Lung (tissue), 12 donors: Measurements from ENCODE around the gene CX3CR1. TPM values are rescaled to one million over a fixed set of nuclear protein-coding genes. Genes with fewer than 3 reads are reported as not detected.

Experiments
- ATAC-seq: fragments of 200-7000 bp; cut with Tn5 transposase; one replicate; pipeline ENCODE4 v1.9.1; 2020; ENCODE audit warnings: moderate number of reproducible peaks; ENCODE audit not compliant: insufficient read depth, low FRiP score
- DNase-seq, 3 donors: peaks; one replicate each; pipeline ENCODE4 v3.0.0-alpha.2; 2013 to 2017
- H3K27ac ChIP-seq, 2 donors: one replicate each; pipeline ENCODE4 v1.5.1; 2013; ENCODE audit warnings: mild to moderate bottlenecking in 2 of 2, moderate library complexity in 2 of 2, control low read depth in 1 of 2, inconsistent platforms in 1 of 2, low read depth in 1 of 2, low read length in 1 of 2
- H3K27me3 ChIP-seq, 3 donors: one replicate each; pipeline ENCODE4 v1.5.1; 2013; ENCODE audit warnings: low read length in 2 of 3; ENCODE audit not compliant: control insufficient read depth in 3 of 3, insufficient read depth in 3 of 3
- H3K36me3 ChIP-seq, 4 donors: one replicate each; pipeline ENCODE4 v1.5.1; 2013; ENCODE audit warnings: low read length in 4 of 4, mild to moderate bottlenecking in 1 of 4, moderate library complexity in 1 of 4; ENCODE audit not compliant: control insufficient read depth in 4 of 4, insufficient read depth in 4 of 4
- H3K4me1 ChIP-seq, 5 donors: one replicate each; pipeline ENCODE4 v1.5.1; 2013; ENCODE audit warnings: low read length in 5 of 5, mild to moderate bottlenecking in 2 of 5, moderate library complexity in 1 of 5; ENCODE audit not compliant: control insufficient read depth in 5 of 5, insufficient read depth in 5 of 5
- H3K4me3 ChIP-seq: one replicate; pipeline ENCODE4 v1.5.1; 2013; ENCODE audit warnings: mild to moderate bottlenecking, control low read depth, moderate library complexity
- H3K9ac ChIP-seq, 2 donors: one replicate each; pipeline ENCODE4 v1.5.1; 2013; ENCODE audit warnings: low read length in 2 of 2, control low read depth in 1 of 2; ENCODE audit not compliant: insufficient read depth in 1 of 2
- H3K9me3 ChIP-seq, 4 donors: one replicate each; pipeline ENCODE4 v1.5.1; 2013; ENCODE audit warnings: low read length in 3 of 4, mild to moderate bottlenecking in 1 of 4, moderate library complexity in 1 of 4; ENCODE audit not compliant: control insufficient read depth in 4 of 4, insufficient read depth in 3 of 4
- WGBS, 2 donors: extraction: QIAGEN DNeasy Blood & Tissue Kit; methylation state at CpG; one replicate each; pipeline ENCODE4 v1.1.7; 2013; 5-methylcytosine and 5-hydroxymethylcytosine counted together
- polyA plus RNA-seq, 2 donors: library from polyadenylated mRNA; stranded (reverse); fragments of 200-250 nt; gene quantifications; one replicate each; pipeline ENCODE4 v1.2.1, GENCODE V29; 2013
- total RNA-seq, 2 donors: library from RNA; depleted of rRNA in 1 of 2; stranded (reverse); fragments of >200 nt in 1 of 2; gene quantifications; one replicate each; pipeline ENCODE4 v1.2.1, GENCODE V29; 2014 to 2021
- TF ChIP-seq, protein P1 (sequence below): IDR thresholded peaks from 2 replicates; pipeline ENCODE4 v1.5.1; 2012; ENCODE audit warnings: mild to moderate bottlenecking; ENCODE audit errors: control extremely low read depth, extremely low read depth
- donor health status: control.
- donor health status: control.
- donor health status: Bipolar disorder and iron deficiency.
- donor health status: healthy.
- donor health status: DM: yes; HTN: yes; CAD: no.

The CX3CR1 gene
- total and polyA plus RNA-seq, 4 donors = 0.20 to 5.0 (median 3.6) TPM

DNA sequence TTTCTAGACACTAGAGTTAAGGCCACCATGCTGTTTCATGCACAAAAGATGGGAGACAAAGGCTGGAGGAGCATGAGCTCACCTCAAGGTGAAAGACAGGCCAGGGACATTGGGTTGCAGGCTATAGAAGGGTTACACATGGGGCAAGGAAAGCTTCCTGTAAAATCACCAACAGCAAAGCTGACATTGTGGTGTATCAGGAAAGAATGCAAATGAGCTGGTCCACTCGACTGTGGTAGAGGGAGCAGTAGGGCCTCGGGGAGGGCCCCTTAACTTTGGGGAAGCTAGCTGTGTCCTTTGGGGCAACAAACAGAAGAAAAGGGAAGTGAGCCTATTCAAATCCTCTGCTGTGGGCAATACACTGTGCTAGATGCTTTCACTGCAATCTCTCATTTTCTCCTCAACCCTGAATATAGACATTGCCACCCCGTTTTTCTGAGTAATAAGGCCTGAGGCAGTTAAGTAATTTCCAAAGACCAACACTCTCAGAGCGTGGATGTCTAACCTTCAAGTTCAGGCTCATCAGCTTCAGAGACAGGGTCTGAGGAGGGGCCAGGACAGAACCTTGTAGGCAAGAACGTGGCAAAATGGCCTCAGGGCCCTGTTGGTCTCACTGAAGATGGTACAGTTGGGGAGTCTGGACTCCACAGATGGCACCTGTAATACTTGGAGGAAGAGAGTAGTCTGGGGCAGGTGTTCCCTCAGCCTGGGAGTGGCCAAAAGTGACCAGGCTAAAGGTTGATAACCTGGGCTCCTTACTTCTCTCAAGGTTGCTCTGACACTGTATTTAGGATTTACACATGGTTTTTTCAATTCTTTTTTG lies 24.1 kb downstream of the CX3CR1 start:
- no peak for ATAC-seq
- 27 to 53% methylated on average over 5 of the region's 5 CpGs for WGBS, 2 donors
- Histone ChIP-seq H3K4me1 (peaks cover 0 to 4% (median 0%) of the 10 kb centered on the region in 5 donors), H3K4me3 (no peak overlapping the region), H3K27me3 (peaks cover 0 to 5% (median 0%) of the 10 kb centered on the region in 3 donors), H3K9me3 (peaks cover 0 to 2% (median 0%) of the 10 kb centered on the region in 4 donors), H3K27ac (no peak overlapping the region), H3K36me3 (no peaks in the 10 kb centered on the region), H3K9ac (no peak overlapping the region)
- TF ChIP-seq, protein P1, sequence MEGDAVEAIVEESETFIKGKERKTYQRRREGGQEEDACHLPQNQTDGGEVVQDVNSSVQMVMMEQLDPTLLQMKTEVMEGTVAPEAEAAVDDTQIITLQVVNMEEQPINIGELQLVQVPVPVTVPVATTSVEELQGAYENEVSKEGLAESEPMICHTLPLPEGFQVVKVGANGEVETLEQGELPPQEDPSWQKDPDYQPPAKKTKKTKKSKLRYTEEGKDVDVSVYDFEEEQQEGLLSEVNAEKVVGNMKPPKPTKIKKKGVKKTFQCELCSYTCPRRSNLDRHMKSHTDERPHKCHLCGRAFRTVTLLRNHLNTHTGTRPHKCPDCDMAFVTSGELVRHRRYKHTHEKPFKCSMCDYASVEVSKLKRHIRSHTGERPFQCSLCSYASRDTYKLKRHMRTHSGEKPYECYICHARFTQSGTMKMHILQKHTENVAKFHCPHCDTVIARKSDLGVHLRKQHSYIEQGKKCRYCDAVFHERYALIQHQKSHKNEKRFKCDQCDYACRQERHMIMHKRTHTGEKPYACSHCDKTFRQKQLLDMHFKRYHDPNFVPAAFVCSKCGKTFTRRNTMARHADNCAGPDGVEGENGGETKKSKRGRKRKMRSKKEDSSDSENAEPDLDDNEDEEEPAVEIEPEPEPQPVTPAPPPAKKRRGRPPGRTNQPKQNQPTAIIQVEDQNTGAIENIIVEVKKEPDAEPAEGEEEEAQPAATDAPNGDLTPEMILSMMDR = no peak
- DNase-seq = peak in 2 of 3 donors; percentile 5 to 9

GRCh38 chr3:39254806-39255449 lies 24.9 kb downstream of the CX3CR1 start:
- TF ChIP-seq, protein P1 = no peak
- DNase-seq (no peak), ATAC-seq (no peak)
- H3K9ac ChIP-seq = no peak overlapping the region
- peaks cover 0 to 2% (median 0%) of the 10 kb centered on the region in 3 donors for H3K27me3 ChIP-seq
- peaks cover 0 to 4% (median 0%) of the 10 kb centered on the region in 5 donors for H3K4me1 ChIP-seq
- no peak overlapping the region for H3K27ac ChIP-seq
- H3K9me3 ChIP-seq = peaks cover 0 to 2% (median 0%) of the 10 kb centered on the region in 4 donors
- no peak overlapping the region for H3K4me3 ChIP-seq
- WGBS, 2 donors = 2 to 50% methylated on average over 2 of the region's 2 CpGs
- no peaks in the 10 kb centered on the region for H3K36me3 ChIP-seq

- ATAC-seq (no peak), DNase-seq (no peak)
- Histone ChIP-seq H3K4me3 (no peak overlapping the region), H3K36me3 (no peaks in the 10 kb centered on the region), H3K27me3 (no peaks in the 10 kb centered on the region), H3K9ac (no peak overlapping the region), H3K9me3 (peaks cover 0 to 2% (median 0%) of the 10 kb centered on the region in 4 donors), H3K4me1 (peaks cover 0 to 4% (median 0%) of the 10 kb centered on the region in 5 donors), H3K27ac (no peak overlapping the region)
- 89 to 96% methylated on average over 5 of the region's 5 CpGs for WGBS, 2 donors
- TF ChIP-seq, protein P1 = no peak
Measured at GRCh38 chr3:39251576-39251975, 28.3 kb downstream of the CX3CR1 start.
